ENCODE data around the gene SORD.
"Not testable (repeated sequence)": the region's sequence is repeated elsewhere in the genome, so short reads cannot be mapped to it uniquely, and the experiment has no call there.

SORD gene

DNA sequence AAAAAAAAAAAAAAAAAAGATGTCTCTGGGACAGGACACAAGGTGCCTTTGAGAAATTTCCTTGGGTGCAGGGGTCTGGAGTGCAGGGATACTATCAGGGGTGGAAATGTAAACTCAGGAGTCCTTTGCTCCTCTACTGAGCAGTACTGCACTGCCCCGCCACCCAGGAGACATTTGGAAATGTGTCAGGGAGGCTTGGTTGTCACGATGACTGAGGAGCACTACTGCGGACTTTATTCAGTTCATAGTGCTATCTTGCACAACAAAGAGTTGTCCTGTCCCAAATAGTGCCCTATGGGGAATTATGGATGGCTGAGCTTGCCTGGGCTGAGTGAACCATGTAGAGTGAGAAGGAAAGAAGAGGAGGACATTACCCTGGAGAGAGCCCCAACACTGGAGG is 2.6 kb downstream of the SORD start:
- not testable (repeated sequence) for DNase-seq

DNA sequence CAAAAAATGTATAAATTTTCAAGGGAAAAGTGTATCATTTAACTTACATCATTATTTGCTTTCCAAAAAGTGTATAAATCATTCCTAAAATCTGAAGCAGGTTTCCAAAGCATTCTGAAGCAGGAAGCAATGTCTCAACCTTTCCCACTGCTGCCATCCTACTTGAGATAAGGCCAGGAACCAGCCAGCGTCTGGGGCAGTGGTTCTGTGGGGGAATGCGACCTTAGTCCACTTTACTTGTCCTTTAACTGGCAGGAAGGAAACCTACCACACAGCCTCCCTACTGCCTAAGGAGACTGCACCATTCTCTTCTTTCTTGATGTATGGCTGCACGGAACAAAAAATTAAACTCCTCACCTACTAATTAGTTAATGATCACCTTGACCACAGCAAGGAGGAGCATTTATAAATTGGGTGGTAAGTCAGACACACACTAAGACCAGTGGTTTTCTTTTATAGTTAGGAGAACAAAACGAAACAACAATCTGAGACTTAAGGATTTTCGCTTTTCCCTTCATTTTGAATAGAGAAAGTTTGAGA is 3.7 kb downstream of the SORD start:
- DNase-seq, result no peak

DNA sequence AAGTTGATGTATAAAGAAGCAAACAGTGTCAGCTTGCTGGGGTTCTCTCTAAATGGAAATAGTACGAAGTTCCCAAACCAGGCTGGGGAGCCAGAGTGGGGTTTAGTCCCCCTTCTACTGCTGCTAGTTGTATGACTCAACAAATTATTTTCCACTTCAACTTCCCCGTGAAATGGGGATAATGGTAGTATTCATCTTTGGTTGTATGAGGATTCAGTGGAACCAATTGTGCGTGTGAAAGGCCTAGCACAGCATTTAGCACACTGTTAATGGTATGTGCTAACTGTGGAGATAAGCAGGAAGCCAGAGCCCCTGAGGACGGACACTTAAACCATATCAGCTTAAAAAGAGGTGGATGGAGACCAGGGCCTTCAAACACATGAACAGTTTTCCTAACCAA is 4.2 kb downstream of the SORD start:
- no peak for DNase-seq

DNA sequence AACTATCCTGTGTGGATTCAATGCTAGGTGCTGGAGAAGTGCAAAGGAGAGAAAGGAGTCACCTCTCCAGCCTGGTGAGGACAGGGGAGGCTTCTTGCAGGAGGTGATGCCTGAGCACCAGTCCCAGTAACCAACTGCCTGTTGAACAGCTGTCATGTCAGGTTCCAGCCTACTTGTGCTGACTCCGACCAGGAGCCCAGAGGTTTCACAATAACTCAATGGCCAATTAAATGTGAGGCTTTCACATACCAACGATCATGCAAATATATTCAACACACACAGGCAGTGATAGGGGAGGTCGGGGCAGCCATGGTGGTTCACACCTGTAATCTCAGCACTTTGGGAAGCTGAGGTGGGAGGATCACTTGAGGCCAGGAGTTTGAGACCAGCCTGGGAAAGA is 7.7 kb downstream of the SORD start:
- DNase-seq, result no peak

DNA sequence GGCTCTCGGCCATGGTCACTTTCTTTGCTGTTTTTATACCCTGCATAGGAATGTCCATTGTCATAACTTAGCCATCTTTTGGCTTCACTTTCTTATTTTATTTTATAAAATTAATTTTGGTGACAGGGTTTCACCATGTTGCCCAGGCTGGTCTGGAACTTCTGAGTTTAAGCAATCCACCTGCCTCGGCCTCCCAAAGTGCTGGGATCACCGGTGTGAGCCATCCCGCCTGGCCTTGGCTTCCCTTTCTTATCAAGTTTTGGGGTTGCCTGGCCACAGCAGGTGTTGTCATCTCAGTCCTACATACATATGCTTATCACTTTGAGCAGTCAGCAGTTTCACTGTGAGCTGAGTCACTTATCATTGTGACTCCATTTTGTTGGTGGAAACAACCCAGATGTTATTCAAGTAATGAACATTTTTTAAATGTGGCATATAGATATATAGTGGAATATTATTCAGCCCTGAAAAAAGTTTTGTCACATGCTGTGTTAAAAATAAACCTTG is 8.6 kb downstream of the SORD start:
- not testable (repeated sequence) for DNase-seq

DNA sequence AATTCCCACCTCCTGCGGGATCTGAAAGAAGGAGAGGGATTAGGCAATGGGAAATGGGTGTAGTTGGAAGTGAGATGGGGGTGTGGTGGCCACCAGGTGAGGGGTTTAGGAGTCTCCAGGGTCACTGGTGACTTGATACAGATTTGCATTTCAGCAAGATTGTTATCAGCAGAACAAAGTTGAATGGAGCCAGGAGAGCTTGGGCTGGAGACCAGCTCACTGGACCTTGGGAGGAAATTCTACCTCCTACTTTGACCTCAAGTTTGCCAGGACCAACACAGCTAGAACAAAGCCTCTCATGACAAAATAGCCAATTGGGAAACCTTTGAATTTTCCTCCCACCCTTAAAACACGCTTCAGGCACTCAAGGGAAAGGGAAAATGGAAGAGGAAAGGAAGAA is 9.5 kb downstream of the SORD start:
- not testable (repeated sequence) for DNase-seq

DNA sequence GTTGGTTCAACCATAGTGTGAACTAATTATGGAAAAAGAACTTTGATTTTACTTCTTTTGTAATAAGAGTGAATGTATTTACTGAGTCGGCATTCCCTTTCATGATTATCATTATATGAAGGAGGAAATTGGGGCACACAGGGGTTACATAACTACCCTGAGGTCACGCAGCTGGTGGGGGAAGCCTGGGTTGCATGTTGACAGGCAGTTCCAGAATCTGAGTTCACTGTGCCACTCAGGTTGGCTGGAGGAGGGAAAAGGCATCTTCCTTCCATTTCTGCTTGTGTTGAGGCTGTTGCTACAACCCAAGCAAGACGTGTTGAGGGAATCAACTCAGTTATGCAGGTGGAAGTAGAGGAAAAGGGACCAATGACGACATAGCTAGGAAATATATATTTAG is 11.1 kb downstream of the SORD start:
- DNase-seq, result not testable (repeated sequence)

DNA sequence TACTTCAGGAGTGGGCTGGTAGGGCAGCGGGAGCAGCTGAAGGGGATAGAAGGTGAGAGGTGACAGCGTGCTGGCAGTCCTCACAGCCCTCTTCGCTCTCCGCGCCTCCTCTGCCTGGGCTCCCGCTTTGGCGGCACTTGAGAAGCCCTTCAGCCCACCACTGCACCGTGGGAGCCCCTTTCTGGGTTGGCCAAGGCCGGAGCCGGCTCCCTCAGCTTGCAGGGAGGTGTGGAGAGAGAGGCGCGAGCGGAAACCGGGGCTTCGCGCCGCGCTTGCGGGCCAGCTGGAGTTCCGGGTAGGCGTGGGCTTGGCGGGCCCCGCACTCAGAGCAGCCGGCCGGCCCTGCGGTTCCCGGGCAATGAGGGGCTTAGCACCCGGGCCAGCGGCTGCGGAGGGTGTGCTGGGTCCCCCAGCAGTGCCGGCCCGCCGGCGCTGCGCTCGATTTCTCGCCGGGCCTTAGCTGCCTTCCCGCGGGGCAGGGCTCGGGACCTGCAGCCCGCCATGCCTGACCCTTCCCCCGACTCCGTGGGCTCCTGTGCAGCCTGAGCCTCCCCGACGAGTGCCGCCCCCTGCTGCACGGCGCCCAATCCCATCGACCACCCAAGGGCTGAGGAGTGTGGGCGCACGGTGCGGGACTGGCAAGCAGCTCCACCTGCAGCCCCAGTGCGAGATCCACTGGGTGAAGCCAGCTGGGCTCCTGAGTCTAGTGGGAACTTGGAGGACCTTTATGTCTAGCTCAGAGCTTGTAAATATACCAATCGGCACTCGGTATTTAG is 11.8 kb downstream of the SORD start:
- not testable (repeated sequence) for DNase-seq

DNA sequence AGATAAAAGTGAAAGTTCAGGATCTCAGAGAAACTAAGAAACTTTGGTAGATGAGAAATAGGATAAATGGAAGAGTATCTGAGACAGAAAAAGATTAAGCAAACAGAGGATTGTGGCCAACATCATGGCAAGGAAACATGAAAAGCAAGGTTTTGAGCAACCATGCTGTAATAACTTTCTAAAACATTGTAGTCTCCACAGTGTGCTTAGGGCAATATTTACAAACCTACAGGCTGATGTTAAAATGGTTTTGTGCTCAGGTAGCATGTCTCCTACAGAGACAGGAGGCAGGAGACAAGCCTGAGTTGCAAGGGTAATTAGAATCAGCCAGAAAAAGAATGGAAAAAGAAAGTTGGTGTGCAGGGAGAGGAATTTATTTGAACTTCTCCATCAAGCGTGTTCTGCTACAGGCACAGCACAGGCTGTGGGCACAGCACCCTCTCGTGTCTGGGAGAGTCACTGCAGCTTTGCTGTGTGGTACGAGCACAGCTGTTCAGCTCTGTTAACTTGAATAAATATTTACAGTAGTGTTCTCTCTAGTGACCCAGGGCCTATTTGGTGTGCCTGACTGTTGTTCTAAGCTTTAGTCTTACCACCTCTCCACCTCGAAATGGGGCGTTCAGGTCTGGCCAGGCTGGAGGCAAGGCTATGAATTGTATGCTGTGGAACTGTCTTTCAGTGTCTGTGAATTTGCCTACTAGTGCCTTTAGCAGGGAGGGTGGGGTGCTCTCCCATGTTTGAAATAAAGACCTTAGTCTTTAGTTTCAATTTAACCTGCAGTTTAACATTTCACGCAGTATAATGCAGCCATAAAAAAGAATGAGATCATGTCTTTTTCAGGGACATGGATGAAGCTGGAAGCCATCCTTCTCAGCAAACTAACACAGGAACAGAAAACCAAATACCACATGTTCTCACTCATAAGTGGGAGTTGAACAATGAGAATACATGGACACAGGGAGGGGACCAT is 14.1 kb downstream of the SORD start:
- peak; percentile 31 for DNase-seq

DNA sequence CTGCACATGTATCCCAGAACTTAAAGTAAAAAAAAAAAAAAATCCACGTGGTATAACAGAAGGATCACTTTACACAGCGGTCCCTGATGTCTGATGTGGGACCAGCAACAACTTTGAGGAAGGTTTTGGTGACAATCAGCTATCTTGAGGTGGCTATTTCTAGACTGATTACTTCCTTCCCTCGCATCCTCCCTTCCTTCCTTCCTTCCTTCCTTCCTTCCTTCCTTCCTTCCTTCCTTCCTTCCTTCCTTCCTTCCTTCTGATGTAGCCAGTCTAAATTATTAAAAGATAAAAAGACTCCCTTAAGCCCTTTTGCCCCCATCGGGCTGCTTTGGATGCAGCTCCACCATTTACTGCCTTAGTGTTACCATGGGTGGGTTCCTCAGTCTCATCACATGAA is 14.9 kb downstream of the SORD start:
- DNase-seq, result no peak

DNA sequence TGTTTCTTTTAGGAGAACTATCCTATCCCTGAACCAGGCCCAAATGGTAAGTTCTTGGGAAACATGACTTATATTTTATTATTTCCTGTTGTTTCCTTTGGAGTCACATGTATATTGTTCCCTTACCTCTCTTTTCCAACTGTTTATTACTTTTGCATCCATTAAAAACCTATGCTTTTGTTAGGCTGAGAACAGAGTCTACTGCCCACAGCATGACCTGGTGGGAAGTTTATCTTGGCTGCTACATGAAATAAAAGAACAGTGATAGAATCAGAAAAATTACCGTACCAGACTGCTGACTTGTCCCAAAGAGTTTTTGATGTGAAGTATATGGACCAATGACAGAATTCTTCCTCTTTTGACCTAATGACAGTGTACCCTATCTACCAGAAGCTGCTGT is 17.4 kb downstream of the SORD start:
- not testable (repeated sequence) for DNase-seq

DNA sequence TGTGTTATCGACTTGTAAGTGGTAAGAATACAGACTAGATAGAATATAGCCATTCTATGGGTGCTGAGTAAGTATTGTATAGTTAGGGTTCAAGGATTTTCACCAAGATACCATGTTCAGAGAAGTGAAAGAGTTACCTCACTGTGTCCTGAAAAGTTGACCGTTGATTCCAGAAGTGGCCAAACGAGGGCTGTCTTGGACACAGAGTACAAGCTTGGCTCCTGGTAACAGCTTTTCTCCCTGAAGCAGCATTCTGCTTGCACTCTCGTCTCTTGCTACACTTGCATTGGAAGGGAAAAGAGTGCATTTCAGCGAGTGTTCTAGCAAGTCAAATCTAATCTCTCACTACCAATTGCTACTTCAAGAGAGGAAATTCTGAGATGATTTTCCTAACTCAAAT is 18.5 kb downstream of the SORD start:
- not testable (repeated sequence) for DNase-seq

DNA sequence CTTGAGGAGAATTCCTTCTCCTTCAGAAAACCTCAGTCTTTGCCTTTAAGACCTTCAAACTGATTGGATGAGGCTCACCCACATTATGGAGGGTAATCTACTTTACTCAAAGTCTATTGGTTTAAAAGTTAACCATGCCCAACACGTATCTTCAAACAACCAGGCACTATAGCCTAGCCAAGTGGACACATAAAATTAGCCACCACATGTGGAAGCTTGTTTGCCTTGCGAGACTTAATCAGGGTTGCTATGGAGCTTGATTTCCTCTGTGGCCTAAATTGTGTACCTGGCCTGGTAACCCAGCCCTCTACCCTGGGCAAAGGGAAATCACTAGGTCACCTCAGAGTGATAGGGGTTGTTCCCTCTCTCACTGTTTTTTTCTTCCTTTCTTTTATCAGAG is 19.9 kb downstream of the SORD start:
- DNase-seq, result not testable (repeated sequence)

DNA sequence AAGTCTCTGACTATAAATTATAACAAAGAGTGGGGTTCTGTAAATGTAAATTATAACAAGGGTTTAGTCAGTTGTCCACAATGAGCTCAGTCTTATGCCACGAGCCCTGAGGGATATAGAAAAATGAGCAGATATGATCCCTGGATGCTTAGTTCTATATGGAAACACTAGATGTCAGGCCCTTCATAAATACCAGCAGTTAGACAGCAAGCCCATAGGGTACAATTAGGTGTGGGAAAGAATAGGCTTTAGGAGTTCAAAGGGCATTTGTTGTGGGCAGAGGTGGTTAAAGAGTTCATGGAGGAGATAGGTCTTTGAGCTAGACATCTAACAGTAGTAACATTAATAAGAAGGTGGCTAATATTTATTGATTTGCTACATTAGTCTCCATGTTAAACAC is 21.3 kb downstream of the SORD start:
- not testable (repeated sequence) for DNase-seq

DNA sequence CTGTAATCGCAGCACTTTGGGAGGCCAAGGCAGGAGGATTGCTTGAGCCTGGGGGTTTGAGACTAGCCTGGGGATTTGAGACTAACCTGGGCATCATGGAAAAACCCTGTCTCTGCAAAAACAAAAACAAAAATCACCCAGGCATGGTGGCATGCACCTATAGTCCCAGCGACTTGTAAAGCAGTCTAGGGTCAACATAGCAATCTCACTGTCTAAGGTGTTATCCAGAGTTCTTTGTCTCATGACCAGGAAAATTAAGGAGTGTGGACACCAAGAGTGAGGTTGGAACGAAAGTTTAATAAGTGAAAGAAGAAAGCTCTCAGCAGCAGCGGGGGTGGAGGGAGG is 25.4 kb downstream of the SORD start:
- DNase-seq, result not testable (repeated sequence)

DNA sequence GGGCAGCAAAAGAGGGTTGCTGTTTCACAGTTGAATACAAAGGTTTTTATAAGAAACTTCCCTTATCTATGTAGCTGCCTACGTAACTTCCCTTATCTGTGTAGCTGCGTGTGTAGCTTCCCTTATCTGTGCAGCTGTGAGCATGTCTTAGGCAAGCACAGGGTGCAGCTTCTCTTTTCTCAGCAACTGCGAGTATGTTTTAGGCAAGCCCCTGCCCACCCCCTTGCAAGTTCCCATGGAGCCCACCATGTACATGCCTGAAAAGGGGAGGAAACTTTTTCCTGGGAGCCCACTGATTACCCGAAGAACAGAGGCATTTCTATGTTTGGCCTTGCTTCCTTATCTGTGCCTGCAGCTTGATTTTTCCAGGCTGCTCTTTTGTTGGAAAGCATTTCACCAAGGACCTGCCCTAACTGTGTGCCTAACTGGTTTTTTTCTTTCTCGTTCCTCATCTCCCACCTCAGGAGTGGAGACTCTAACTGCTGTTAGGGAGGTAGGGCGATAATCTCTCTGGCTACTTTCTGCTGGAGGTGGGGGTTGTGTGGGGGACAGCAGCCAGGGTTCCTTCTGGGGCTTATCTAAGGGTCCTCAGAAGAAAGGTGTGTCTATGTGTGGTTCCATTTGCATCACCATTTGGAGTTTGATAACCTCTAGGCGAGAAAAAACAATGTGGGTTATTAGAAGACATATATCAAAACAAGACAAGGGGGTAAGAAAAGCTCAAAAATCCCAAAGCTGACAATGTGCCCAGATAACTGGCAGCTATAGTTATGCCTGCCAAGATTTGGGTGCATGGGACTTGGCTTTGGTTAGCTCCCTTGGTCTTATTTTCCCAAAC is 26.0 kb downstream of the SORD start:
- DNase-seq, result no peak

DNA sequence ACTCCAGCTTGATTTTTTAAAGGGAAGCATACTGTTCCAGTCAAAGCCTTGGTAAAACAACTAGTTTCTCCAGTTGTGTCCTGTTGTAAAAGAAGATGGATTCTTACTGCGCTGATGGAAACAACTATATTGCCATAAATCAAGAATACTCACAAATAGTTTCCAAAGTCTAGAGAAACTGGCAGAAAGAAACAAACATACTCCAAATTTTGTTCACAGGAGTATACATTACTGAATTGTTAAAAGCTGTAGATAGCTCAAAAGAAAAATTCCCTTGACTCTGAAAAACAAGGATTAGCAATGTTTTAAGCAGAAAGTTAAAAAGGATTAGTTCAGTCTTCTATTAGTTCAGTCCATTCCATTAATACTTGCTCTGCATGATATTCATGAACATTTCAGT is 27.6 kb downstream of the SORD start:
- DNase-seq, result no peak

DNA sequence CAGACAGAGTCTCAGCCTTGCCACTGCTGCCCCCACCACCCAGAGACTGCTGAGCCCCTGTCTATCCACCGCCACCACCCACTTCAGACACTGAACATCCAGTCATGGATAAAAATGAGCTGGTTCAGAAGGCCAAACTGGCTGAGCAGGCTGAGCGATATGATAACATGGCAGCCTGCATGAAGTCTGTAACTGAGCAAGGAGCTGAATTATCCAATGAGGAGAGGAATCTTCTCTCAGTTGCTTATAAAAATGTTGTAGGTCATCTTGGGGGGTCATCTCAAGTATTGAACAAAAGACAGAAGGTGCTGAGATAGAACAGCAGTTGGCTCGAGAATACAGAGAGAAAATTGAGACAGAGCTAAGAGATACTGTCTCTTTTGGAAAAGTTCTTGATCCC is 29.7 kb downstream of the SORD start:
- DNase-seq, result not testable (repeated sequence)

DNA sequence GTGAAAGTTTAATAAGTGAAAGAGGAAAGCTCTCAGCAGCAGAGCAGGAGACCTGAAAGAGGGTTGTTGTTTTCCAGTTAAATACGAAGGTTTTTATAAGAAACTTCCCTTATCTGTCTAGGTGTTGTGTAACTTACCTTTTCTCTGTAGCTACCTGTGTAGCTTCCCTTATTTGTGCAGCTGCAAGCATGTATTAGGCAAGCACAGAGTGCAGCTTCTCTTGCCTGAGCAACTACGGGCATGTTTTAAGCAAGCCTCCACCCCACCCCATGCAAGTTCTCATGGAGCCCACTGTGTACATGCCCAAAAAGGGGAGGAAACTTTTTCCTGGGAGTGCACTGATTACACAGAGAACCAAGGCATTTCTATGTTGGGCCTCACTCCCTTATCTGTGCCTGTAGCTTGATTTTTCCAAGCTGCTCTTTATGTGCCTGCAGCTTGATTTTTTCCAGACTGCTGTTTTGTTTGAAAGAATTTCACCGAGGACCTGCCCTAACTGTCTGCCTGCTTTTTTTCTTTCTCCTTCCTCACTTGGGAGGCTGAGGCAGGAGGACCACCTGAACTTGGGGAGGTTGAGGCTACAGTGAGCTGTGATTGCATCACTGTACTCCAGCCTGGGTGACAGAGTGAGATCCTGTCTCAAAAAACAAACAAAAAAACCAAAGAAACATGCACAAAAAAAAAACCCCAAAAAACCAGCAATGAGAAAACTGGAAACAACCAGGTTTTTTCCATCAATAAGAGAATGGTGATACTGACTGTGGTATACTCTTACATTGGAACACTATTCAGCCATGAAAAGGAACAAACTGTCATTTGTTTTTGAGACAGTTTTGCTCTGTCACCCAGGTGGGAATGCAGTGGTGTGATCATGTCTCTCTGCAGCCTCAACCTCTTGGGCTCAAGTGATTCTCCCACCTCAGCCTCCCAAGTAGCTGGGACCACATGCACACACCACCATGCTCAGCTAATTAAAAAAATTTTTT is 36.0 kb downstream of the SORD start:
- not testable (repeated sequence) for DNase-seq

DNA sequence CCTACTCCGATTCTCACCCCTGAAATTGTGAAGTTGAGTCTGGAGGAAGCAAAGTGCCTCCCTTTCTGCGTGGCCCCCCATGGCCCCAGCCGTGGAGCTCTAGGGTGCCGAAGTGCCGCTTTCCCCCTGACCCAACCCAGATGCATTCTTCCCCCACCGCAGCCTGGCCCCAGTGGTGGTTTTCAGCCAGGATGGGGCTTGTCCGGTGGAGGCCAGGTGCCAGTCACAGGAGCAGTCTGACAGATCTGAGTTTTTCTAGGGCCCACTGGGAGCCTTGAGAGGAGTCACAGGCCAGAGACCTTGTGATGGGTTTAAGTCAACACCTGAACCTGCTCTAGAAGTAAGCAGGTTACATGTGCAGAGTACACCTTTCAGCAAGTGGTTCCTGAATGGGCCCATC is 39.3 kb downstream of the SORD start:
- DNase-seq, result not testable (repeated sequence)

DNA sequence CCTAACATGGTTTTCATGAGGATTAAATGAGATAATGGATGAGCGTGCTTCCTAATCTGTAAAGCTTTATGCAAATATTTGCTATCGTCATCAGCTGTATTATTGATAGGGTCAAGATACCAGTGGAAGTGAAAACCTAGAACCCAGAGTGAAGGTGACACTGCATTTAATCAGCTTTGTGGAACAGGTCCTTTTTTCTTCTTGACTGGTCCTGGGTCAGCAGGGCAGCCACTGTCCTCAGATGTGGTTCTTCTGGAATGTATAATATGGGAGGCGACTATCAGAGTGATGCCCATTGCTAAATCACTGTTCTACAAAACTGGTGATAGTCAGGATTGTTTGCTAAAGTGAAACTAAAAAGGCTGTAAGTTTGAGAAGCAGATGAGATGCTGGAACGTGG is 41.4 kb downstream of the SORD start:
- no peak for DNase-seq
